Keratinocyte (primary cell): ENCODE measurements around the gene ZNF850.

Source experiments
- EZH2 ChIP-seq: IDR thresholded peaks from one replicate; pipeline ENCODE4 v1.6.1; 2012; ENCODE audit warnings: inconsistent platforms, mild to moderate bottlenecking, low read length, moderate library complexity
- TF ChIP-seq, protein P1 (sequence below), 3 experiments: IDR thresholded peaks in 1 of 3; conservative IDR thresholded peaks in 1 of 3; optimal IDR thresholded peaks in 1 of 3; 2 replicates in 2 of 3; 3 replicates in 1 of 3; pipeline versions ENCODE3 to v1.5.1; 2011; ENCODE audit warnings: low read length in 3 of 3, mild to moderate bottlenecking in 3 of 3, moderate library complexity in 2 of 3, control low read depth in 1 of 3, inconsistent platforms in 1 of 3; ENCODE audit not compliant: insufficient read depth in 2 of 3; ENCODE audit errors: extremely low read depth in 1 of 3

- TF ChIP-seq, protein P1, sequence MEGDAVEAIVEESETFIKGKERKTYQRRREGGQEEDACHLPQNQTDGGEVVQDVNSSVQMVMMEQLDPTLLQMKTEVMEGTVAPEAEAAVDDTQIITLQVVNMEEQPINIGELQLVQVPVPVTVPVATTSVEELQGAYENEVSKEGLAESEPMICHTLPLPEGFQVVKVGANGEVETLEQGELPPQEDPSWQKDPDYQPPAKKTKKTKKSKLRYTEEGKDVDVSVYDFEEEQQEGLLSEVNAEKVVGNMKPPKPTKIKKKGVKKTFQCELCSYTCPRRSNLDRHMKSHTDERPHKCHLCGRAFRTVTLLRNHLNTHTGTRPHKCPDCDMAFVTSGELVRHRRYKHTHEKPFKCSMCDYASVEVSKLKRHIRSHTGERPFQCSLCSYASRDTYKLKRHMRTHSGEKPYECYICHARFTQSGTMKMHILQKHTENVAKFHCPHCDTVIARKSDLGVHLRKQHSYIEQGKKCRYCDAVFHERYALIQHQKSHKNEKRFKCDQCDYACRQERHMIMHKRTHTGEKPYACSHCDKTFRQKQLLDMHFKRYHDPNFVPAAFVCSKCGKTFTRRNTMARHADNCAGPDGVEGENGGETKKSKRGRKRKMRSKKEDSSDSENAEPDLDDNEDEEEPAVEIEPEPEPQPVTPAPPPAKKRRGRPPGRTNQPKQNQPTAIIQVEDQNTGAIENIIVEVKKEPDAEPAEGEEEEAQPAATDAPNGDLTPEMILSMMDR (optimal IDR thresholded peaks at IDR 0.05 in 1 of 3, IDR thresholded peaks at IDR 0.05 in 1 of 3, conservative IDR thresholded peaks at IDR 0.05 in 1 of 3; ENCODE audit: extremely low read depth in 1 of 3, insufficient read depth in 2 of 3, low read length in 3 of 3) = no peak
- TF ChIP-seq EZH2 = no peak
Measured at GRCh38 chr19:36819130-36819630, 46.6 kb upstream of the ZNF850 start.
